PC-9 (cell line): ENCODE data around the gene PRPS1. TPM values are rescaled to one million over a fixed set of nuclear protein-coding genes. Genes with fewer than 3 reads are reported as not detected.

Experiments used
- BruUV-seq: library from RNA; stranded (reverse); fragments of 400-500 nt; replicated peaks from 2 replicates; lab custom pipeline; 2021; lab: Mats Ljungman, UMichigan
- CTCF ChIA-PET: fragments of 300-600 bp; sonication (Branson Sonifier 250); formaldehyde crosslinking; loops from one replicate; lab custom pipeline; 2022; ENCODE audit warnings: antibody characterized with exemption; lab: Charles Lee
- POLR2A ChIA-PET: fragments of 300-600 bp; sonication (Branson Sonifier 250); formaldehyde crosslinking; loops from one replicate; lab custom pipeline; 2022; ENCODE audit warnings: antibody characterized with exemption; ENCODE audit not compliant: unreplicated experiment; lab: Charles Lee
- DNase-seq, 2 experiments: peaks; one replicate each; pipeline versions ENCODE4 v3.0.0 to v3.0.0-alpha.2; 2015 to 2022; ENCODE audit warnings: mixed read lengths in 1 of 2
- H2AFZ ChIP-seq: fragments of 200-600 bp; sonication (generic); 2 replicates; pipeline ENCODE4 v1.8.1; 2017; ENCODE audit warnings: antibody characterized with exemption
- H3F3A ChIP-seq: fragments of 200-600 bp; sonication (generic); 2 replicates; pipeline ENCODE4 v1.8.1; 2017; ENCODE audit warnings: antibody characterized with exemption, mild to moderate bottlenecking, low read depth; ENCODE audit not compliant: insufficient read depth
- H3K27ac ChIP-seq: fragments of 200-600 bp; sonication (generic); 2 replicates; pipeline ENCODE4 v1.6.1; 2016; ENCODE audit warnings: mixed run types
- H3K27me3 ChIP-seq: fragments of 200-600 bp; sonication (generic); 2 replicates; pipeline ENCODE4 v1.6.1; 2016; ENCODE audit warnings: low read depth, mixed run types; ENCODE audit not compliant: insufficient read depth
- H3K36me3 ChIP-seq: fragments of 200-600 bp; sonication (generic); 2 replicates; pipeline ENCODE4 v1.6.1; 2016; ENCODE audit warnings: low read depth, mixed run types
- H3K4me1 ChIP-seq: fragments of 200-600 bp; sonication (generic); replicated peaks from 2 replicates; pipeline ENCODE4 v1.6.1; 2016; ENCODE audit warnings: mixed run types; ENCODE audit not compliant: insufficient read depth
- H3K4me2 ChIP-seq: fragments of 200-600 bp; sonication (generic); 2 replicates; pipeline ENCODE4 v1.6.1; 2017; ENCODE audit warnings: mixed run types
- H3K4me3 ChIP-seq: fragments of 200-600 bp; sonication (generic); 2 replicates; pipeline ENCODE4 v1.6.1; 2016; ENCODE audit warnings: mixed run types
- H3K79me2 ChIP-seq: fragments of 200-600 bp; sonication (generic); 2 replicates; pipeline ENCODE4 v1.6.1; 2017; ENCODE audit warnings: low read depth, mixed run types
- H3K9me2 ChIP-seq: fragments of 200-600 bp; sonication (generic); 2 replicates; pipeline ENCODE4 v1.8.1; 2017; ENCODE audit warnings: mild to moderate bottlenecking; ENCODE audit not compliant: insufficient read depth
- H3K9me3 ChIP-seq: fragments of 200-600 bp; sonication (generic); 2 replicates; pipeline ENCODE4 v1.8.1; 2016; ENCODE audit warnings: low read depth; ENCODE audit not compliant: insufficient read depth
- H4K20me1 ChIP-seq: fragments of 200-600 bp; sonication (generic); 2 replicates; pipeline ENCODE4 v1.8.1; 2017; ENCODE audit not compliant: insufficient read depth
- EZH2 ChIP-seq: fragments of 200-600 bp; sonication (generic); IDR thresholded peaks from 2 replicates; pipeline ENCODE4 v1.8.0; 2017; ENCODE audit warnings: antibody characterized with exemption, low read depth
- intact Hi-C: fragments of 100-400 bp; cut with micrococcal nuclease; formaldehyde crosslinking; loops from one replicate; pipeline ENCODE4 v1.10.0; 2022; ENCODE audit not compliant: unreplicated experiment
- total RNA-seq: library from RNA; stranded (reverse); gene quantifications from 2 replicates; pipeline ENCODE4 v1.2.3, GENCODE V29; 2021
- TF ChIP-seq, protein P1 (sequence below): fragments of 200-600 bp; sonication (generic); conservative IDR thresholded peaks from 2 replicates; pipeline ENCODE4 v1.6.1; 2017; ENCODE audit warnings: mixed run types, antibody characterized with exemption, mild to moderate bottlenecking, moderate library complexity

PRPS1 gene
- total RNA-seq, 1 experiment from 2014 or later, result 67.4 TPM

DNA sequence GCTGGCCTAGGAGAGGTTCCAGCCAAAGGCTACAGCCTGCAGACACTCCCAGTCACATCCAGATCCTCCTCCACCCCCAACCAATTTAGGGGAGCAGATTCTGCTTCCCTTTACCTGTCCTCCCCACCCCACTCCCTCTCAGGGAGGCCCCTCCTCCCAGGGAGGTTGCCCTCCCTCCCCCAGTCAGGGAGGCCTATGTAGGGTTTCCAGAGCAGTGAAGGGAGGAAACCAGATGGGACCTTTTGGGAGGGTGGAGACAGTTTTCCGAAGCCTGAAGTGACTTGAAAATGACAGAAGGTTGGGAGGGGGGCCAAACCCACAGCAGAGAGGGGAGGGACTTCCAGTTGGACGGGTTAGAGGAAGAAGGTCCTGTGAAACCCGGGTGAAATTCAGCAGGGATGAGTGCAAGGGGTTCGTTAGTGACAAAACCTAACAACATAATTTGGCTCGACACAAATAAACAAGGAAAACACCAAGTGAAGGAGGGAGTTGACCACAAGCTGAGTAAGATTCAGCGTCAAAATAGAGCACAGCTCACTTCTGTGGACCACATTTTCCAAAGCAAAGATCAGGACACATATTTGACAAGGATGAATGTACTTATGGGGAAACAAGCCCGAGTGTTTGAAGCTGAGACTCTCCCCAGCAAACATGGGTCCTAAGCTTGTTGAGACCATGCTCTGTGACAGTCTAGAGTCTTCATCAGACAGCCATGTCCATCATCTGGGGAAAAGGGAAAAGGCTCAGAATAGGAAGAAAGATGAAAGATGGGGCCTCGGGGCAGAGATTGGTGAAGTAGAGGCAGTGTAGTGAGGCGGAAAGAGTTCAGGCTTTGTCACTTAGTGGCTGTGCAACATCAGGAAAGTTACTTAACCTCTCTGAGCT is 46.4 kb downstream of the PRPS1 start:
- no peak overlapping the region for H2AFZ ChIP-seq
- peaks cover 44% of the 10 kb centered on the region for H3K4me1 ChIP-seq
- no peaks in the 10 kb centered on the region for H4K20me1 ChIP-seq
- intact Hi-C loops, result no loop called here
- H3K9me3 ChIP-seq, result no peaks in the 10 kb centered on the region
- TF ChIP-seq, protein P1, sequence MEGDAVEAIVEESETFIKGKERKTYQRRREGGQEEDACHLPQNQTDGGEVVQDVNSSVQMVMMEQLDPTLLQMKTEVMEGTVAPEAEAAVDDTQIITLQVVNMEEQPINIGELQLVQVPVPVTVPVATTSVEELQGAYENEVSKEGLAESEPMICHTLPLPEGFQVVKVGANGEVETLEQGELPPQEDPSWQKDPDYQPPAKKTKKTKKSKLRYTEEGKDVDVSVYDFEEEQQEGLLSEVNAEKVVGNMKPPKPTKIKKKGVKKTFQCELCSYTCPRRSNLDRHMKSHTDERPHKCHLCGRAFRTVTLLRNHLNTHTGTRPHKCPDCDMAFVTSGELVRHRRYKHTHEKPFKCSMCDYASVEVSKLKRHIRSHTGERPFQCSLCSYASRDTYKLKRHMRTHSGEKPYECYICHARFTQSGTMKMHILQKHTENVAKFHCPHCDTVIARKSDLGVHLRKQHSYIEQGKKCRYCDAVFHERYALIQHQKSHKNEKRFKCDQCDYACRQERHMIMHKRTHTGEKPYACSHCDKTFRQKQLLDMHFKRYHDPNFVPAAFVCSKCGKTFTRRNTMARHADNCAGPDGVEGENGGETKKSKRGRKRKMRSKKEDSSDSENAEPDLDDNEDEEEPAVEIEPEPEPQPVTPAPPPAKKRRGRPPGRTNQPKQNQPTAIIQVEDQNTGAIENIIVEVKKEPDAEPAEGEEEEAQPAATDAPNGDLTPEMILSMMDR, result no peak
- no peak for TF ChIP-seq EZH2
- no peak overlapping the region for H3K4me3 ChIP-seq
- peak overlapping the region; percentile 88 for H3K4me2 ChIP-seq
- no TSS peak for BruUV-seq
- DNase-seq, result peak; percentile 19 to 39
- H3K27ac ChIP-seq, result no peak overlapping the region
- peaks cover 19% of the 10 kb centered on the region for H3K79me2 ChIP-seq
- ChIA-PET CTCF (interaction anchor here (2.1 to 2.9 kb wide), 4 partner anchors 42 to 103 kb away, joined by 7 to 21 read pairs (median 20); partner anchors contain the start of genes NCBP2L and TSC22D3), POLR2A (interaction anchor here (0.7 to 1.0 kb wide), 3 partner anchors 20 to 43 kb away, joined by 5 to 11 read pairs (median 6); no protein-coding TSS in a partner anchor)
- H3K36me3 ChIP-seq, result no peaks in the 10 kb centered on the region
- H3K27me3 ChIP-seq, result no peaks in the 10 kb centered on the region
- H3F3A ChIP-seq, result peaks cover 25% of the 10 kb centered on the region
- H3K9me2 ChIP-seq, result no peaks in the 10 kb centered on the region

DNA sequence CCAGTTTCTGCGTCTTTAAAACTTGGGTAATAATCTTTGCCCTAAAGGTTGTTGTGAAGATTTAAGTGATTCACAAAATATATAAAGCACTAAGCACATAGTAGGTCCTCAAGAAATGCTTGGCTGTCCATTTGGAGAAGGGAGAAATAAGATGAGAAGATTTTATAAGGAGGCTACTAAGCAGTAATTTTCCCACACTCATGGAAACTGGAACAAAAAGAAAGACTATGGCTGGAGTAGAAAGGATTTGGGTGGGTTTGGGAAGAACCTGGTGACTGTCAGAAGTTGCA is 47.0 kb downstream of the PRPS1 start:
- H3K36me3 ChIP-seq, result no peaks in the 10 kb centered on the region
- ChIA-PET CTCF (interaction anchor here (2.2 kb wide), 1 partner anchor 44 kb away, joined by 7 read pairs; no protein-coding TSS in a partner anchor), POLR2A (no interaction called here)
- TF ChIP-seq, protein P1, result no peak
- TF ChIP-seq EZH2, result no peak
- H3K79me2 ChIP-seq, result peaks cover 19% of the 10 kb centered on the region
- H3K27me3 ChIP-seq, result no peaks in the 10 kb centered on the region
- no peaks in the 10 kb centered on the region for H3K9me2 ChIP-seq
- peak in 1 of 2 experiments; percentile 6 for DNase-seq
- no peak overlapping the region for H2AFZ ChIP-seq
- peak overlapping the region; percentile 86 for H3K4me3 ChIP-seq
- H3K4me2 ChIP-seq, result peak overlapping the region; percentile 88
- no peaks in the 10 kb centered on the region for H3K9me3 ChIP-seq
- intact Hi-C loops, result no loop called here
- H3K27ac ChIP-seq, result no peak overlapping the region
- no peaks in the 10 kb centered on the region for H4K20me1 ChIP-seq
- no TSS peak for BruUV-seq
- H3F3A ChIP-seq, result peaks cover 25% of the 10 kb centered on the region
- H3K4me1 ChIP-seq, result peaks cover 44% of the 10 kb centered on the region

DNA sequence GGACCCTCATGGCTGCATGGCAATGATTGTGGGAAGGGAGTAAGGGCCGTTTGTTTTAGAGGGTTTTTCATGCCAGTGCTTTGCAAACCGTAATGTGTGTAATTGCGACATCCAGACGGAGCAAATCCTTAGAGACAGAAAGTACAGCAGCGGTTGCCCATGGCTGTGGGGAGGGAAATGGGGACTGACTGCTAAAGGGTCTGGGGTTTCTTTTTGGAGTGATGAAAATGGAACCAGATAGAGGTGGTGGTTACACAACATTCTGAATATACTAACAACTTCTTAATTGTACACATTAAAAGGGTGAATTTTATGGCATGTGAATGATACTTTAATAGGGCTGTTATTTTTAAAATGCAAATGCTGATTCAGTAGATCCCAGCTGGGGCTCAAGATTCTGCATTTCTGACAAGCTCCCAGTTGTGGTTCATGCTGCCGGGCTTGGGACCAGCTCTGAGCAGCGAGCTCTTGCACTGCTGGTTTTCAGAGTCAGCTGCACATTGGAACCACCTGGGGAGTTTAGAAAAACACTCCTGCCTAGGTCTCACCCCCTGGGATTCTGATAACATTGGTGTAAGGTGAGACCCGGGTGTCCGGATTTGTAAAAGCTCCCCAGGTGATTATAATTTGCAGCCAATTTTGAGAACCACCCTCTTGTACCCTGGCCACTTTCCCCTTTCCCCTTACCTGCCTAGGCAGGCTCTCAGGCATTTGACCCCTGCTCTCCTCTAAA is 47.7 kb downstream of the PRPS1 start:
- BruUV-seq, result TSS peak; percentile 53
- ChIA-PET CTCF (interaction anchor here (0.7 to 1.0 kb wide), 3 partner anchors 9 to 101 kb away, joined by 3 to 10 read pairs (median 6); partner anchors contain the start of gene NCBP2L), POLR2A (interaction anchor here (1.2 kb wide), 1 partner anchor 40 kb away, joined by 12 read pairs; no protein-coding TSS in a partner anchor)
- TF ChIP-seq, protein P1, result no peak
- no peak for TF ChIP-seq EZH2
- Histone ChIP-seq H3K27ac (peak overlapping the region; percentile 90), H3K4me2 (peak overlapping the region; percentile 88), H3F3A (peaks cover 25% of the 10 kb centered on the region), H2AFZ (peak overlapping the region; percentile 72), H3K79me2 (peaks cover 19% of the 10 kb centered on the region), H3K27me3 (no peaks in the 10 kb centered on the region), H3K4me1 (peaks cover 44% of the 10 kb centered on the region), H3K9me3 (no peaks in the 10 kb centered on the region), H3K36me3 (no peaks in the 10 kb centered on the region), H3K9me2 (no peaks in the 10 kb centered on the region), H3K4me3 (peak overlapping the region; percentile 86), H4K20me1 (no peaks in the 10 kb centered on the region)
- DNase-seq, result peak in 1 of 2 experiments; percentile 36
- intact Hi-C loops, result loop anchor here (2.0 kb wide), 1 partner anchor 21 kb away; no protein-coding TSS in a partner anchor
